Loucy (cell line): Measurements from ENCODE around the gene SMG6.
"Not testable (repeated sequence)": the region's sequence is repeated elsewhere in the genome, so short reads cannot be mapped to it uniquely, and the experiment has no call there.

Source experiments
- H2AFZ ChIP-seq: fragments of 200-600 bp; sonication (generic); 2 replicates; pipeline ENCODE4 v1.6.0; 2016; ENCODE audit warnings: antibody characterized with exemption, mild to moderate bottlenecking, low read length, moderate library complexity
- H3F3A ChIP-seq: fragments of 200-600 bp; 2 replicates; pipeline ENCODE4 v1.6.0; 2016; ENCODE audit warnings: antibody characterized with exemption, low read depth, mild to moderate bottlenecking
- H3K27me3 ChIP-seq: fragments of 200-600 bp; sonication (generic); 2 replicates; pipeline ENCODE4 v1.6.1; 2014; ENCODE audit warnings: low read length, mild to moderate bottlenecking; ENCODE audit not compliant: insufficient read depth, poor library complexity, severe bottlenecking
- H3K36me3 ChIP-seq: fragments of 200-600 bp; sonication (generic); 2 replicates; pipeline ENCODE4 v1.6.1; 2016; ENCODE audit warnings: low read length; ENCODE audit not compliant: insufficient read depth
- H3K4me1 ChIP-seq: fragments of 200-600 bp; sonication (generic); 2 replicates; pipeline ENCODE4 v1.5.1; 2014; ENCODE audit warnings: low read length, mild to moderate bottlenecking; ENCODE audit not compliant: insufficient read depth, poor library complexity, severe bottlenecking
- H3K4me2 ChIP-seq: fragments of 200-600 bp; sonication (generic); 2 replicates; pipeline ENCODE4 v1.6.0; 2014; ENCODE audit warnings: antibody characterized with exemption, low read length, low read depth, mild to moderate bottlenecking; ENCODE audit not compliant: poor library complexity, severe bottlenecking
- H3K4me3 ChIP-seq: fragments of 200-600 bp; sonication (generic); 2 replicates; pipeline ENCODE4 v1.5.1; 2014; ENCODE audit warnings: low read length, mild to moderate bottlenecking, mixed read lengths; ENCODE audit not compliant: poor library complexity, severe bottlenecking
- H3K79me2 ChIP-seq: fragments of 200-600 bp; sonication (generic); 2 replicates; pipeline ENCODE4 v1.6.1; 2014; ENCODE audit warnings: low read length; ENCODE audit not compliant: insufficient read depth
- H3K9ac ChIP-seq: fragments of 200-600 bp; sonication (generic); 2 replicates; pipeline ENCODE4 v1.6.0; 2014; ENCODE audit warnings: mild to moderate bottlenecking, low read depth, low read length, moderate library complexity; ENCODE audit not compliant: poor library complexity, severe bottlenecking
- H3K9me2 ChIP-seq: fragments of 200-600 bp; sonication (generic); replicated peaks from 2 replicates; pipeline ENCODE4 v1.6.1; 2016; ENCODE audit warnings: low read depth, low read length, mixed read lengths
- H3K9me3 ChIP-seq: fragments of 200-600 bp; sonication (generic); 2 replicates; pipeline ENCODE4 v1.6.1; 2014; ENCODE audit warnings: mild to moderate bottlenecking, antibody characterized with exemption, low read length, low read depth; ENCODE audit not compliant: insufficient read depth
- H4K20me1 ChIP-seq: fragments of 200-600 bp; sonication (generic); 2 replicates; pipeline ENCODE4 v1.6.0; 2014; ENCODE audit warnings: antibody characterized with exemption, low read length, mild to moderate bottlenecking; ENCODE audit not compliant: insufficient read depth, poor library complexity, severe bottlenecking
- EZH2phosphoT487 ChIP-seq: fragments of 200-600 bp; IDR thresholded peaks from 2 replicates; pipeline ENCODE4 v1.6.1; 2018; ENCODE audit warnings: antibody characterized with exemption, mild to moderate bottlenecking, moderate library complexity, borderline replicate concordance
- TF ChIP-seq, protein P1 (sequence below): fragments of 200-600 bp; sonication (generic); conservative IDR thresholded peaks from 2 replicates; pipeline ENCODE4 v1.5.1; 2014; ENCODE audit warnings: mild to moderate bottlenecking, antibody characterized with exemption, low read length

The SMG6 gene

DNA sequence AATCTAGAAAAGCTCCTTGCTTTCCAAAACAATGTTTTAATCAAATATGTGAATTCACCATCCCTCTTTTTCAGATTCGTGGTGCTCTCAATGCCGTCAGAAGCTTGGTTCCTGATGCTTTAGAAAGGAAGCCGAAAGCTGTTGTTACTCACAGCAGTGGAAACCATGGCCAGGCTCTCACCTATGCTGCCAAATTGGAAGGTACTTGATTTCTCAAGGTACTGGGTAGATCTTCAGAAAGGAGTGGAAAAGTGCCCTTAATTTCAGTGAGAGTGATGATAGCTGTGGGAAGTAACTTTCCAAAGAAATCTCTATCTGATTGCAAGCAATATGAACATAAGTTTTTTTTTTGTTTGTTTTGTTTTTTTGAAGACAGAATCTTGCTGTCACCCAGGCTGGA, 14.2 kb upstream of the SMG6 start:
- H3K27me3 ChIP-seq = no peaks in the 10 kb centered on the region
- H3K79me2 ChIP-seq = no peaks in the 10 kb centered on the region
- TF ChIP-seq, protein P1, sequence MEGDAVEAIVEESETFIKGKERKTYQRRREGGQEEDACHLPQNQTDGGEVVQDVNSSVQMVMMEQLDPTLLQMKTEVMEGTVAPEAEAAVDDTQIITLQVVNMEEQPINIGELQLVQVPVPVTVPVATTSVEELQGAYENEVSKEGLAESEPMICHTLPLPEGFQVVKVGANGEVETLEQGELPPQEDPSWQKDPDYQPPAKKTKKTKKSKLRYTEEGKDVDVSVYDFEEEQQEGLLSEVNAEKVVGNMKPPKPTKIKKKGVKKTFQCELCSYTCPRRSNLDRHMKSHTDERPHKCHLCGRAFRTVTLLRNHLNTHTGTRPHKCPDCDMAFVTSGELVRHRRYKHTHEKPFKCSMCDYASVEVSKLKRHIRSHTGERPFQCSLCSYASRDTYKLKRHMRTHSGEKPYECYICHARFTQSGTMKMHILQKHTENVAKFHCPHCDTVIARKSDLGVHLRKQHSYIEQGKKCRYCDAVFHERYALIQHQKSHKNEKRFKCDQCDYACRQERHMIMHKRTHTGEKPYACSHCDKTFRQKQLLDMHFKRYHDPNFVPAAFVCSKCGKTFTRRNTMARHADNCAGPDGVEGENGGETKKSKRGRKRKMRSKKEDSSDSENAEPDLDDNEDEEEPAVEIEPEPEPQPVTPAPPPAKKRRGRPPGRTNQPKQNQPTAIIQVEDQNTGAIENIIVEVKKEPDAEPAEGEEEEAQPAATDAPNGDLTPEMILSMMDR = no peak
- TF ChIP-seq EZH2phosphoT487 = no peak
- H3K4me1 ChIP-seq = no peaks in the 10 kb centered on the region
- no peak overlapping the region for H3K4me2 ChIP-seq
- H3K9ac ChIP-seq = no peak overlapping the region
- H2AFZ ChIP-seq = no peak overlapping the region
- no peaks in the 10 kb centered on the region for H3K9me3 ChIP-seq
- H3F3A ChIP-seq = no peaks in the 10 kb centered on the region
- H3K4me3 ChIP-seq = no peak overlapping the region
- H4K20me1 ChIP-seq = no peaks in the 10 kb centered on the region
- peaks cover 2% of the 10 kb centered on the region; the same call in 1 of the 2 replicates for H3K36me3 ChIP-seq
- H3K9me2 ChIP-seq = no peaks in the 10 kb centered on the region

DNA sequence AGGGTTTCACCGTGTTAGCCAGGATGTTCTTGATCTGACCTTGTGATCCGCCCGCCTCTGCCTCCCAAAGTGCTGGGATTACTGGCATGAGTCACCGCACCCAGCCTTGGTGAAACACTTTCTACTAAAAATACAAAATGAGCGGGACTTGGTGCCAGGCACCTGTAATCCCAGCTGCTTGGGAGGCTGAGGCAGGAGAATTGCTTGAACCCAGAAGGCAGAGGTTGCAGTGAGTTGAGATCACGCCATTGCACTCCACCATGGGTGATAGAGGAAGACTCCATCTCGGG, 13.3 kb upstream of the SMG6 start:
- not testable (repeated sequence) for H3K9ac ChIP-seq, H3K4me2 ChIP-seq, H3K4me1 ChIP-seq, H3K27me3 ChIP-seq, H3K4me3 ChIP-seq, H3K36me3 ChIP-seq, H3K79me2 ChIP-seq, H3K9me3 ChIP-seq, H4K20me1 ChIP-seq, H3K9me2 ChIP-seq, H3F3A ChIP-seq, H2AFZ ChIP-seq

DNA sequence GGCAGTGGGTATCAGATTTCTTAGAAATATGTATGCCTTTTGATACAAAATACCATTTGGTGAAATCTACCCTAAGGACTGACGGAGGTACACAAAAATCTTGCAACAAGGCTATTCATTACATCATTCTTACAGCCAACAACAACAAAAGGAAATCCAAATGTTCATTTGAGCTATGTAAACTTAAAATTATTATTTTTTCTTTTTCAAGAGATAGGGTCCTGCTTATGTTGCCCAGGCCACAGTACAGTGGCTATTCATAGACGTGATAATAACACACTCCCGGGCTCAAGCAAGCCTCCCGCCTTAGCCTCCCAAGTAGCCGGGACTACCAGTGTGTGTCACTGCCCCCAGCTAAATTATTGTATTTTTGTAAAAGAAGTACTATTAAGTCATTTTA, 9.2 kb upstream of the SMG6 start:
- H3K9ac ChIP-seq = no peak overlapping the region

More for the DNA sequence above, 9.2 kb upstream of the SMG6 start:
- H3K9me2 ChIP-seq = no peaks in the 10 kb centered on the region
- H3K4me3 ChIP-seq = no peak overlapping the region
- H2AFZ ChIP-seq = no peak overlapping the region
- H3K9me3 ChIP-seq = no peaks in the 10 kb centered on the region
- no peaks in the 10 kb centered on the region for H3F3A ChIP-seq
- no peaks in the 10 kb centered on the region for H3K79me2 ChIP-seq
- no peaks in the 10 kb centered on the region for H3K27me3 ChIP-seq
- H3K36me3 ChIP-seq = no peaks in the 10 kb centered on the region
- no peaks in the 10 kb centered on the region for H4K20me1 ChIP-seq
- no peaks in the 10 kb centered on the region for H3K4me1 ChIP-seq
- no peak overlapping the region for H3K4me2 ChIP-seq
- no peak for TF ChIP-seq EZH2phosphoT487
- TF ChIP-seq, protein P1 = no peak
